Right cardiac atrium (tissue), 5 donors: Measurements from ENCODE around the gene POLE4. TPM values are rescaled to one million over a fixed set of nuclear protein-coding genes. Genes with fewer than 3 reads are reported as not detected.
A peak's percentile ranks its signal among the peaks of the same experiment; 100 is the strongest.

ENCODE experiments used
- ATAC-seq, 2 donors: fragments of 200-7000 bp; cut with Tn5 transposase; one replicate each; pipeline versions ENCODE4 v1.8.0 to v1.9.1; 2020; ENCODE audit warnings: moderate library complexity in 2 of 2, mild to moderate bottlenecking in 1 of 2
- DNase-seq, 3 donors: peaks; one replicate each; pipeline ENCODE4 v3.0.0-alpha.2; 2020
- H3K27ac ChIP-seq: one replicate; pipeline ENCODE4 v1.5.1; 2013; ENCODE audit warnings: mild to moderate bottlenecking, low read length, control low read depth, moderate library complexity
- H3K27me3 ChIP-seq: one replicate; pipeline ENCODE4 v1.6.1; 2013; ENCODE audit not compliant: control insufficient read depth, insufficient read depth
- H3K4me1 ChIP-seq: one replicate; pipeline ENCODE4 v1.6.1; 2013; ENCODE audit warnings: low read length; ENCODE audit not compliant: control insufficient read depth, insufficient read depth
- H3K4me3 ChIP-seq: one replicate; pipeline ENCODE4 v1.5.1; 2013; ENCODE audit warnings: low read length, control low read depth
- H3K9me3 ChIP-seq: one replicate; pipeline ENCODE4 v1.6.1; 2013; ENCODE audit warnings: low read length; ENCODE audit not compliant: control insufficient read depth
- WGBS: extraction: QIAGEN DNeasy Blood & Tissue Kit; methylation state at CpG from one replicate; pipeline ENCODE4 v1.1.7; 2013; 5-methylcytosine and 5-hydroxymethylcytosine counted together
- intact Hi-C, 4 donors: fragments of 100-400 bp; cut with DNase I; formaldehyde crosslinking; loops; one replicate each; pipeline versions ENCODE4 v1.11.0 to v1.14.0; 2022 to 2023
- polyA plus RNA-seq: library from polyadenylated mRNA; stranded (reverse); fragments of 200-250 nt; gene quantifications from one replicate; pipeline ENCODE4 v1.2.3, GENCODE V29; 2013
- total RNA-seq, 4 donors: library from RNA; stranded (reverse); fragmentation: NEBNext Ultra II Directional; extraction: Animal tissue kit (Norgen Biotek cat#: 25700); gene quantifications; one replicate each; pipeline ENCODE4 v1.2.1, GENCODE V29; 2021
- donor health status: healthy with polysubstance abuse.
- donor health status: DM: no; HTN: yes; CAD: no.
- donor health status: DM: no; HTN: no; CAD: no.
- donor health status: DM: no; HTN: yes; CAD: no; lungs with severe emphysema.
- donor health status: DM: yes; HTN: yes; CAD: no.

Gene POLE4
- total and polyA plus RNA-seq, 5 donors: 30.7 to 42.6 (median 35.5) TPM

DNA sequence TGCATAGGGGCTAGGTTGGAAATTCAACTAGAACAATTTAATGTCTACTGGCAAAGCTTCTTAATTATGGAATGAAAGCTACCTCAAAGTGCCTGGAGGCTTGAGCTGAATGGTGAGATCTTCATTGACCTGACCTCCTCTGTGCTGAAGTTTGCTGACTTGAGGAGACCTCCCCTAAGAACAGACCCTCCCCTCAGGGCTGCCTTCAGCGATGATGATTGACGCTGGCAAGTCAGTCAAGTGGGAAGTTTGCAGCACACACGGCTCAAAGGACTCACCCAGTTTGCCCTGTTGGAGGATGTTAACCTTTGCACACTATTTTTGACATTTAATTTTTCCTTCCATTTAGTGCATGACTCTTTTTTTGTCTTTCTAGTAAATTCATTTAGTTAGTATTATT is 17.2 kb upstream of the POLE4 start:
- H3K27ac ChIP-seq: no peak overlapping the region
- no peaks in the 10 kb centered on the region for H3K4me1 ChIP-seq
- H3K4me3 ChIP-seq: no peak overlapping the region
- DNase-seq: no peak
- ATAC-seq: no peak
- WGBS: 86% methylated on average over 3 of the region's 3 CpGs
- no peaks in the 10 kb centered on the region for H3K9me3 ChIP-seq
- intact Hi-C loops: no loop called here
- H3K27me3 ChIP-seq: no peaks in the 10 kb centered on the region

DNA sequence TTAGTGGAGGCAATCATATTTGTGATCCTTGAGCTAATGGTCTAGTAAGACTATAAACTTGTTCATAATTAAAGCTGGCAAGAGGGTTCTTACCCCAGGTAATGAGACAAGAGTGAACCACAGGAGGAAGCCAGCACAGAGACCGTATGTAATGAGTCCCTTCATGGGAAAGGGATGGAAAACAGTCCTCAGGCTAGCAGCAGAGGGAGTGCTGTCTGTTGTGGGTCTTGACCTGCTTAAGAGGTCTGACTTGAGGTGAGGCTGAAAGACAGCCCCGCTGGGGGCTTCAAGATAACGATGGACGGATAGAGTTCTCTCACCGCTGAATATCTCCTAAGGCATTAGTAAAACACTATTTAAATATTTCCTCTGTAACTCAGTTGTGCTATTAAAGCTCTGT is 16.2 kb upstream of the POLE4 start:
- DNase-seq: no peak
- intact Hi-C loops: no loop called here
- H3K4me3 ChIP-seq: no peak overlapping the region
- no peak for ATAC-seq
- 43% methylated on average over 5 of the region's 5 CpGs for WGBS
- no peaks in the 10 kb centered on the region for H3K4me1 ChIP-seq
- no peaks in the 10 kb centered on the region for H3K9me3 ChIP-seq
- H3K27me3 ChIP-seq: no peaks in the 10 kb centered on the region
- no peak overlapping the region for H3K27ac ChIP-seq

DNA sequence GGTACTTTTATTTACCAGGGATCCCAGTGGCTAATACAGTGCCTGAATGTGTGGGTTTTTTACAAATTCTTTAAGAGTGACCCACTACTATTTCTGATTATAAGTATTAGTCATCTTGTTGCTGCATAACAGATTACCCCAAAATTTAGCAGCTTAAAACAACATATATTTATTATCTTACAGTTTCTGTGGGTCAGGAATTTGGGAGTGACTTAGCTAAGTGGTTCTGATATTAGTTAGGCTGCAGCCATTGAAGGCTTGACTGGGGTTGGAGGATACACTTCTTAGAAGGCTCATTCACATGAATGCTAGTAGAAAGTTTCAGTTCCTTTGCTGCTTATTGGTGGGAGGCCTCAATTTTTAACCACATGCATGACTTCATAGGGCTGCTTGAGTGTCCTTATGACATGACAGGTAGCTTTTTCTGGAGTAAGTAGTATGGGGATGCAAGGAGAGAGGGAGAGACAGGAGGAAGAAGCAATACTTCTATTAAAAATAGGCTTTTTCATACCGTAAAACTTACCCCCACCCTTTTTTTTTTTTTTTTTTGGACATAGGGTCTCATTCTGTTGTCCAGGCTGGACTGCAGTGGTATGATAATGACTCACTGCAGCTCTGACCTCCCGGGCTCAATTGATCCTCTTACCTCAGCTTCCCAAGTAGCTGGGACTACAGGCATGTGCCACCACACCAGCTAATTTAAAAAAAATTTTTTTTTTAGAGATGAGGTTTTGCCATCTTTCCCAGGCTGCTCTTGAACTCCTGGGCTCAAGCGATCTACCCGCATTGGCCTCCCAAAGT is 13.3 kb upstream of the POLE4 start:
- 94% methylated on average over 4 of the region's 4 CpGs for WGBS
- no peak for ATAC-seq
- no peak for DNase-seq
- intact Hi-C loops: no loop called here
- Histone ChIP-seq H3K27ac (no peak overlapping the region), H3K9me3 (no peaks in the 10 kb centered on the region), H3K4me3 (no peak overlapping the region), H3K4me1 (no peaks in the 10 kb centered on the region), H3K27me3 (no peaks in the 10 kb centered on the region)

DNA sequence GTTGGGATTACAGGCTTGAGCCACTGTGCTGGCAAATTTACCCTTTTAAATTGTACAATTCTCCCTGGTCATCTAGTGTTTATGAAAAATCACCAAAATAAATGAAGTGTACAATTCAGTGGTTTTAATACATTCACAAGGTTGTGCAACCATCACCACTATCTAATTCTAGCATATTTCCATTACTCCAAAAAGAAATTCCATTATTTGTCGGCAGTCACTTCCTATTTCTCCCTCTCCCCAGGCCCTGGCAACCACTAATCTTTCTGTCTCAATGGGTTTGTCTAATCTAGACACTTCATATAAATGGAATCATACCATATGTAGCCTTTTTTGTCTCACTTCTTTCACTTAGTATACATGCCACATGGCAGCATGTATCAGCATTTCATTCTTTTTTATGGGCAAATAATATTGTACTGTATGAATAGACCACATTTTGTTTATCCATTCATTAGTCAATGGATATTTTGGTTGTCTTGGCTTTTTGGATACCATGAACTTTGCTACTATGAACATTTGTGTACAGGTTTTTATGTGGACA is 12.6 kb upstream of the POLE4 start:
- Histone ChIP-seq H3K4me1 (no peaks in the 10 kb centered on the region), H3K4me3 (no peak overlapping the region), H3K27ac (no peak overlapping the region), H3K9me3 (no peaks in the 10 kb centered on the region), H3K27me3 (no peaks in the 10 kb centered on the region)
- WGBS: 44% methylated on average over 1 of the region's 1 CpG
- ATAC-seq (no peak), DNase-seq (no peak)
- intact Hi-C loops: no loop called here

DNA sequence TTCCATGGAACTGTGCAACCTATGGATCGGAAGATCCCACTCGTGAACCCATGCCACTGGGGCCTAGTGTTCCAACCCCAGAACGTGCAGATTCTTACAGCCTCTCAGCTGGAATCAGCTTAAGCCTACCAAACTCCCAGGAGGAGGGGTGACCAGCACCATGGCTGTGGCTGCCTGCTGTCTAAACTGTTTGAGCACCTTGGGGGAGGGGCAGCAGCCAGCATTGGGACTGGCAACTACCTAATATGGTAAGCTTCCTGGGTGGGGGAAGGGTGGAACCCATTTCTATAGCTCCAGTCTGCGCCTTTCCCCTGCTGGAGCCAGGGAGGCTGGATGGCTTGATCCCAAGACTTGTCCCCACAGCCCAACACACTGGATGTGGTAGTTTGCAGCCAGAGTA is 10.7 kb upstream of the POLE4 start:
- H3K27ac ChIP-seq: no peak overlapping the region
- ATAC-seq (no peak), DNase-seq (no peak)
- WGBS: 89% methylated on average over 4 of the region's 4 CpGs
- H3K4me3 ChIP-seq: no peak overlapping the region
- H3K9me3 ChIP-seq: no peaks in the 10 kb centered on the region
- no peaks in the 10 kb centered on the region for H3K4me1 ChIP-seq
- intact Hi-C loops: no loop called here
- H3K27me3 ChIP-seq: no peaks in the 10 kb centered on the region

DNA sequence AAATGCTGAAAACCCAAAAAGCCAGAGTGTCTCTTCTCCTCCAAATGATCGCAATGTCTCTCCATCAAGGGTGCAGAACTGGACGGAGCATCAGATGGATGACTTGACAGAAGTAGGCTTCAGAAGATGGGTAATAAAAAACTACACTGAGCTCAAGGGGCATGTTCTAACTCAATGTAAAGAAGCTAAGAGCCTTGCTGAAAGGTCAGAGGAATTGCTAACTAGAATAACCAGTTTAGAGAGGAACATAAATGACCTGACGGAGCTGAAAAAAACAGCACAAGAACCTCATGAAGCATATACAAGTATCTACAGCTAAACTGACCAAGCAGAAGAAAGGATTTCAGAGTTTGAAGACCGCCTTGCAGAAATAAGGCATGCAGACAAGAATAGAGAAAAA is 9.7 kb upstream of the POLE4 start:
- H3K4me1 ChIP-seq: no peaks in the 10 kb centered on the region
- DNase-seq (no peak), ATAC-seq (no peak)
- no peak overlapping the region for H3K27ac ChIP-seq
- no peak overlapping the region for H3K4me3 ChIP-seq
- H3K27me3 ChIP-seq: no peaks in the 10 kb centered on the region
- no peaks in the 10 kb centered on the region for H3K9me3 ChIP-seq
- WGBS: 85% methylated on average over 4 of the region's 4 CpGs
- intact Hi-C loops: no loop called here

DNA sequence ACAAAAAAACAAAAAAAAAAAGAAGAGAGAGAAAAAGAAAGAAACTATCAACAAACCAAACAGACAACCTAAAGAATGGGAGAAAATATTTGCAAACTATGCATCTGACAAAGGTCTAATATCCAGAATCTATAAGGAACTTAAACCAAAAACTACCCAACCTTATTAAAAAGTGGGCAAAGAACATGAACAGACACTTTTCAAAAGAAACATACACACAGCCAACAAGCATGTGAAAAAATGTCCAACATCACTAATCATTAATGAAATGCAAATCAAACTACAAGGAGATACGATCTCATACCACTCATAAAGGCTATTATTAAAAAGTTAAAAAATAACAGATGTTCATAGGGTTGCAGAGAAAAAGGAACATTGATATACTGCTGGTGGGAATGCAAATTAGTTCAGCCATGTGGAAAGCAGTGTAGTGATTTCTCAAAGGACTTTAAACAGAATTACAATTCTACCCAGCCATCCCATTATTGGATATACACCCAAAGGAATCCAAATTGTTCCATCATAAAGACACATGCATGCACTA is 7.2 kb upstream of the POLE4 start:
- intact Hi-C loops: no loop called here
- WGBS: 74% methylated on average over 1 of the region's 1 CpG
- Histone ChIP-seq H3K27ac (no peak overlapping the region), H3K4me3 (no peak overlapping the region), H3K27me3 (no peaks in the 10 kb centered on the region), H3K4me1 (no peaks in the 10 kb centered on the region), H3K9me3 (no peaks in the 10 kb centered on the region)
- DNase-seq (no peak), ATAC-seq (no peak)

DNA sequence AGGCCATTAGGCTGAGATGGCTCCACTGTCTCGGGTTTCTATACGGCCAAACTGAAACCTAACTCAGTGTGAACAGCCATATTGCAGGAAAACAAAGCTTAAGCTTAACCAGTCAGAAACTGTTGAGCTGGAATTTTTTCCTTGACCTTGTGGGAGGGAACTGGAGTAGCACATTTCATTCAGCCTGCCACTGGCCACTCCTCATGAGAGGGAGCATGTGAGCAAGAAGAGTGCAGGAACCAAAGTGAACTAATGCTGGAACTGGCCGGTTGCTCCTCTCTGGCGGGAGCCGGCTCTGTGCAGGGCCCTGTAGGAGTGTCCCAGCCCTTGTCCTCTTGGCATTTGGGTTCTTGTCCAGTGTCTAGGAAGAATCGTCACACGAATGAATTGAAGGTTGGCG is 5.9 kb upstream of the POLE4 start:
- Histone ChIP-seq H3K4me1 (no peaks in the 10 kb centered on the region), H3K4me3 (no peak overlapping the region), H3K27ac (no peak overlapping the region), H3K27me3 (no peaks in the 10 kb centered on the region), H3K9me3 (no peaks in the 10 kb centered on the region)
- no peak for DNase-seq
- intact Hi-C loops: no loop called here
- no peak for ATAC-seq
- 93% methylated on average over 8 of the region's 8 CpGs for WGBS

DNA sequence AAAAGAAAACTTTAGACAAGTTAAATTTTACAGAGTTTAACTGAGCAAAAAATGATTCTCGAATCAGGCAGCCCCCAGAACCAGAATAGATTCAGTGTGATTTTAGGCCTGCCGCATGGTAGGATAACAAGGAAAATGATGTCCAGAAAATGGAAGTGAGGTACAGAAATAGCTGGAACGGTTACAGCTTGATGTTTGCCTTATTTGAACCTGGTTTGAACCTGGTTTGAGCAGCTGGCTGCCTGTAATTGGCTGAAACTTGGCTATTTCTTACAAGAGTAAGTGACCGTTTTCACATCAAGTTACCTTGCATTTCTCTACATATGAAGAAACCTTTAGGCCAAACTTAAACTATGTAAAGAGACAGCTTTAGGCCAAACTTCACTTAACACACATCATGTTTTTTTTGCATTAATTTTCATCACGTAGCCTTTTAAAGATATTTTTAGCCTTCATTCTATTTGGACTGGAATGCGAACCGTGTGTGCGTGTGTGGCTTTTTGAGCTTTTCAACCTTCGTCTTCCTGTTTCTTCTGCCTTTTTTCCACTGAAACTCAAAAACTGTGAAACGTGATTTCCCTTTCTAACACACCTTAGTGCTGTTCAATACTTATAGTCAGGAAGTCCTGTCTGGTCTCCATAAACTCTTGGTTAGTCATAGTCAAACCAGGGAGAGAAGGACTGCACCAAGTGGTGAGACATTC is 4.5 kb upstream of the POLE4 start:
- Histone ChIP-seq H3K27ac (no peak overlapping the region), H3K9me3 (no peaks in the 10 kb centered on the region), H3K27me3 (no peaks in the 10 kb centered on the region), H3K4me3 (no peak overlapping the region), H3K4me1 (no peaks in the 10 kb centered on the region)
- ATAC-seq: no peak
- intact Hi-C loops: no loop called here
- 74% methylated on average over 10 of the region's 10 CpGs for WGBS
- no peak for DNase-seq

DNA sequence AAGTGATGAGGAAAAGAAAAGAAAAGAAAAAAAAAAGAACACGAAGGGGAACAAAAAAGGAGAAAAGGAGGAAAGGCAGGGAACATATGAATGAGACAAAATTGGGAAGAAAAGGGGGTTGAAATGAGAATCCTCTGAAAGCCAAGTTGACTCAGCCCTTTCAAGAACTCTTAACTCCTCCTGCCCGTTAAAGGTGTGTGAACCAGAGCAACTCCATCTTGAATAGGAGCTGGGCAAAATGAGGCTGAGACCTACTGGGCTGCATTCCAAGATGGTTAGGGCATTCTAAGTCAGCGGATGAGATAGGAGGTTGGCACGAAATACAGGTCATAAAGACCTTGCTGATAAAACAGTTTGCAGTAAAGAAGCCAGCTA is 4.0 kb upstream of the POLE4 start:
- no peak overlapping the region for H3K4me3 ChIP-seq
- 78% methylated on average over 4 of the region's 4 CpGs for WGBS
- DNase-seq (no peak), ATAC-seq (no peak)
- intact Hi-C loops: no loop called here
- H3K27ac ChIP-seq: no peak overlapping the region
- H3K27me3 ChIP-seq: no peaks in the 10 kb centered on the region
- no peaks in the 10 kb centered on the region for H3K9me3 ChIP-seq
- H3K4me1 ChIP-seq: peaks cover 3% of the 10 kb centered on the region

DNA sequence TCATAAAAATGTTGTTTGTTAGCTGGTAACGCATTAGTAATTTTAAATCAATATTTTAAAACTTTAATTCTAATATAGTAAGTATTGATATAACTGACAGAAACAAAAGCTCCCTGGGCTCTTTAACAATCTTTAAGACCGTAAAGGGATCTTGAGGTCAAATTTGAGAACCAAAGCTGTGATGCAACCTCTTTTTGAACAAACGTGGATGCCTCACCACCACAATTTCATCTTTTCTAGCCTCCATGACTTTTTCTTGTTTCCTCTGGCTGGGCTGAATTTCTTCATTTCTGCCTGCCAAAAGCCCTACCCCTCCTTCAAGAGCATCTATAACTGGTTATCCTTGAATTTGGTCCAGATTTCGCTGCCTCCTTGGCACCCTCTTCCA is 563 bp upstream of the POLE4 start:
- Histone ChIP-seq H3K27me3 (no peaks in the 10 kb centered on the region), H3K4me1 (peaks cover 3% of the 10 kb centered on the region), H3K9me3 (no peaks in the 10 kb centered on the region), H3K27ac (peak overlapping the region; percentile 96), H3K4me3 (peak overlapping the region; percentile 77)
- DNase-seq (no peak), ATAC-seq (no peak)
- intact Hi-C loops: no loop called here
- WGBS: 54% methylated on average over 4 of the region's 4 CpGs
